Measurements from ENCODE around the gene RPS28. TPM values are rescaled to one million over a fixed set of nuclear protein-coding genes. Genes with fewer than 3 reads are reported as not detected.

Gene RPS28
- total RNA-seq, 2 experiments from 2014 or later, result 1,636 to 2,253 TPM

DNA sequence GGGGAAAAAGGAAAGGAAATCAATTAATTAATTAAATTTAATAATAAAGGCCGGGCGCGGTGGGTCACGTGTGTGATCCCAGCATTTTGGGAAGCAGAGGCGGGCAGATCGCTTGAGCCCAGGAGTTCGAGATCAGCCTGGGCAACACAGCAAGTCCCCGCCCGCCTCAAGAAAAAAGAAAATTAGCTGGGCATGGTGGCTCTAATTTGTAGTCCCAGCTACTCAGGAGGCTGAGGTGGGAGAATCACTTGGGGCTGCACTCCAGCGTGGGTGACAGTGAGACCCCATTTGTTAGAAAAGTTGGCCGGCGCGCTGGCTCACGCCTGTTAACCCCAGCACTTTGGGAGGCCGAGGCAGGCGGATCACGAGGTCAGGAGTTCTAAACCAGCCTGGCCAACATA, 12.4 kb upstream of the RPS28 start:
- Histone ChIP-seq H3K9me2 (ENCODE audit: insufficient read depth, low read length) (no peaks in the 10 kb centered on the region), H3K4me2 (ENCODE audit: low read length) (peak overlapping the region; percentile 88), H3K79me2 (ENCODE audit: insufficient read depth, low read depth, low read length) (peaks cover 22% of the 10 kb centered on the region; the same call in 1 of the 2 replicates), H3K4me3 (ENCODE audit: low read depth, low read length, poor library complexity, severe bottlenecking) (no peak overlapping the region), H3K27ac (ENCODE audit: low read depth, low read length, poor library complexity, severe bottlenecking) (no peak overlapping the region), H3K9me3 (ENCODE audit: low read length) (no peaks in the 10 kb centered on the region), H3K36me3 (ENCODE audit: insufficient read depth, low read length) (peaks cover 62% of the 10 kb centered on the region), H2AFZ (ENCODE audit: low read length) (no peak overlapping the region), H4K20me1 (ENCODE audit: insufficient read depth, low read length) (no peaks in the 10 kb centered on the region), H3K4me1 (ENCODE audit: insufficient read depth, low read length, poor library complexity, severe bottlenecking) (peaks cover 19% of the 10 kb centered on the region)
- no peak for TF ChIP-seq EZH2phosphoT487 (IDR thresholded peaks at IDR 0.05; ENCODE audit: borderline replicate concordance, low read depth, low read length)
- TF ChIP-seq, protein P1, sequence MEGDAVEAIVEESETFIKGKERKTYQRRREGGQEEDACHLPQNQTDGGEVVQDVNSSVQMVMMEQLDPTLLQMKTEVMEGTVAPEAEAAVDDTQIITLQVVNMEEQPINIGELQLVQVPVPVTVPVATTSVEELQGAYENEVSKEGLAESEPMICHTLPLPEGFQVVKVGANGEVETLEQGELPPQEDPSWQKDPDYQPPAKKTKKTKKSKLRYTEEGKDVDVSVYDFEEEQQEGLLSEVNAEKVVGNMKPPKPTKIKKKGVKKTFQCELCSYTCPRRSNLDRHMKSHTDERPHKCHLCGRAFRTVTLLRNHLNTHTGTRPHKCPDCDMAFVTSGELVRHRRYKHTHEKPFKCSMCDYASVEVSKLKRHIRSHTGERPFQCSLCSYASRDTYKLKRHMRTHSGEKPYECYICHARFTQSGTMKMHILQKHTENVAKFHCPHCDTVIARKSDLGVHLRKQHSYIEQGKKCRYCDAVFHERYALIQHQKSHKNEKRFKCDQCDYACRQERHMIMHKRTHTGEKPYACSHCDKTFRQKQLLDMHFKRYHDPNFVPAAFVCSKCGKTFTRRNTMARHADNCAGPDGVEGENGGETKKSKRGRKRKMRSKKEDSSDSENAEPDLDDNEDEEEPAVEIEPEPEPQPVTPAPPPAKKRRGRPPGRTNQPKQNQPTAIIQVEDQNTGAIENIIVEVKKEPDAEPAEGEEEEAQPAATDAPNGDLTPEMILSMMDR (conservative IDR thresholded peaks at IDR 0.05; ENCODE audit: low read length), result no peak
- ChIA-PET CTCF (ENCODE audit: unreplicated experiment) (no interaction called here), POLR2A (no interaction called here)
- intact Hi-C loops (cut with micrococcal nuclease; ENCODE audit: unreplicated experiment), result no loop called here
- no TSS peak for BruUV-seq (replicated peaks)
- no peak for DNase-seq (ENCODE audit: low spot score)

DNA sequence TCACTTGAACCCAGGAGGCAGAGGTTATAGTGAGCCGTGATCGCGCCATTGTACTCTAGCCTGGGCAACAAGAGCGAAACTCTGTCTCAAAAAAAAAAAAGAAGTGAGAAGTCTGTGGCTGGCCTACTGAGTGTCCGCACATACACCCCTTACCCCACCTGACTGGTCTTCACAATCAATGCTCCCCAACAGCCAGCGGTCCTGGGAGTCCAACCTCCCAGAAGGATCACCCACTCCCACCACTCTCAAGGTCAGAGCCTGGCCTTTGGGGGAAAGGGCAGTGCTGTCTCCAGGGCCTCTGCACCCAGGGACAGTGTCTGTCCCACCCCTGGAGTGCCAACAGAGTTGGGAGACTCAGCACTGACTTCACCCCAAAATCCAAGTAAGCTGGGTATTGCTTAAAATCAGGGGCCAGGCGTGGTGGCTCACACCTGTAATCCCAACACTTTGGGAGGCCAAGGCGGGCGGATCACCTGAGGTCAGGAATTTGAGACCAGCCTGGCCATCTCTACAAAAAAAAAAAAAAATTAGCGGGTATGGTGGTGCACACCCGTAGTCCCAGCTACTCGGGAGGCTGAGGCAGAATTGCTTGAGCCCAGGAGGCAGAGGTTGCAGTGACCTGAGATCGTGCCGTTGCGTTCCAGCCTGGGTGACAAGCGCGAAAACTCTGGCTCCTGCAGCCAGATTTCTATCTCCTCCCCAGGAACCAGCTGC, 10.8 kb upstream of the RPS28 start:
- Histone ChIP-seq H2AFZ (ENCODE audit: low read length) (no peak overlapping the region), H3K79me2 (ENCODE audit: insufficient read depth, low read depth, low read length) (peaks cover 22% of the 10 kb centered on the region; the same call in 1 of the 2 replicates), H3K4me3 (ENCODE audit: low read depth, low read length, poor library complexity, severe bottlenecking) (no peak overlapping the region), H4K20me1 (ENCODE audit: insufficient read depth, low read length) (no peaks in the 10 kb centered on the region), H3K9me2 (ENCODE audit: insufficient read depth, low read length) (no peaks in the 10 kb centered on the region), H3K4me1 (ENCODE audit: insufficient read depth, low read length, poor library complexity, severe bottlenecking) (peaks cover 19% of the 10 kb centered on the region), H3K9me3 (ENCODE audit: low read length) (no peaks in the 10 kb centered on the region), H3K36me3 (ENCODE audit: insufficient read depth, low read length) (peaks cover 70% of the 10 kb centered on the region), H3K4me2 (ENCODE audit: low read length) (no peak overlapping the region), H3K27ac (ENCODE audit: low read depth, low read length, poor library complexity, severe bottlenecking) (no peak overlapping the region)
- ChIA-PET POLR2A (interaction anchor here (0.7 kb wide), 1 partner anchor 97 kb away, joined by 3 read pairs; no protein-coding TSS in a partner anchor), CTCF (ENCODE audit: unreplicated experiment) (no interaction called here)
- no TSS peak for BruUV-seq (replicated peaks)
- no peak for DNase-seq (ENCODE audit: low spot score)
- TF ChIP-seq EZH2phosphoT487 (IDR thresholded peaks at IDR 0.05; ENCODE audit: borderline replicate concordance, low read depth, low read length), result no peak
- TF ChIP-seq, protein P1 (conservative IDR thresholded peaks at IDR 0.05; ENCODE audit: low read length), result no peak
- intact Hi-C loops (cut with micrococcal nuclease; ENCODE audit: unreplicated experiment), result no loop called here
